Neural crest cell (in vitro differentiated cells): ENCODE data around the gene SFMBT1. TPM values are rescaled to one million over a fixed set of nuclear protein-coding genes. Genes with fewer than 3 reads are reported as not detected.

Experiments used
- DNase-seq: peaks from one replicate; pipeline ENCODE4 v3.0.0; 2021; ENCODE audit warnings: low read depth, mixed read lengths, low spot score
- H3K27ac Mint-ChIP-seq: one replicate; pipeline ENCODE4 v1.8.0; 2021; ENCODE audit warnings: mild to moderate bottlenecking, mixed read lengths; ENCODE audit not compliant: unreplicated experiment
- H3K27me3 Mint-ChIP-seq: 2 replicates; pipeline ENCODE4 v1.8.0; 2021; ENCODE audit warnings: low read depth, mild to moderate bottlenecking, mixed read lengths
- H3K36me3 Mint-ChIP-seq: 2 replicates; pipeline ENCODE4 v1.8.0; 2021; ENCODE audit warnings: low read depth, mild to moderate bottlenecking, mixed read lengths
- H3K4me1 Mint-ChIP-seq: 2 replicates; pipeline ENCODE4 v1.8.0; 2021; ENCODE audit warnings: mixed read lengths
- H3K4me3 Mint-ChIP-seq: one replicate; pipeline ENCODE4 v1.8.0; 2021; ENCODE audit warnings: mild to moderate bottlenecking, mixed read lengths
- H3K9me3 Mint-ChIP-seq: 2 replicates; pipeline ENCODE4 v1.8.0; 2021; ENCODE audit warnings: mixed read lengths
- CTCF ChIP-seq: fragments of 200-600 bp; sonication (generic); conservative IDR thresholded peaks from 2 replicates; pipeline ENCODE4 v1.5.0; 2021; ENCODE audit warnings: antibody characterized with exemption, mild to moderate bottlenecking
- total RNA-seq: library from RNA; stranded (reverse); gene quantifications from 2 replicates; pipeline ENCODE4 v1.2.1, GENCODE V29; 2021

The SFMBT1 gene
- total RNA-seq, 1 donor from 2014 or later = 19.8 TPM

GRCh38 chr3:53077476-53078220 is 31.8 kb upstream of the SFMBT1 start:
- H3K9me3 Mint-ChIP-seq = no peaks in the 10 kb centered on the region
- H3K4me1 Mint-ChIP-seq = peaks cover 3% of the 10 kb centered on the region
- no peaks in the 10 kb centered on the region for H3K27me3 Mint-ChIP-seq
- no peaks in the 10 kb centered on the region for H3K36me3 Mint-ChIP-seq
- H3K4me3 Mint-ChIP-seq = no peak overlapping the region
- TF ChIP-seq CTCF = no peak
- no peak for DNase-seq
- H3K27ac Mint-ChIP-seq = no peak overlapping the region

GRCh38 chr3:53075743-53076140 is 29.9 kb upstream of the SFMBT1 start:
- no peak for DNase-seq
- no peak for TF ChIP-seq CTCF
- Mint-ChIP-seq H3K27ac (no peak overlapping the region), H3K4me3 (no peak overlapping the region), H3K27me3 (peaks cover 3% of the 10 kb centered on the region), H3K36me3 (no peaks in the 10 kb centered on the region), H3K9me3 (no peaks in the 10 kb centered on the region), H3K4me1 (peaks cover 8% of the 10 kb centered on the region)

- no peak for DNase-seq
- Mint-ChIP-seq H3K4me3 (no peak overlapping the region), H3K36me3 (no peaks in the 10 kb centered on the region), H3K27ac (no peak overlapping the region), H3K9me3 (no peaks in the 10 kb centered on the region), H3K4me1 (peaks cover 8% of the 10 kb centered on the region), H3K27me3 (peaks cover 3% of the 10 kb centered on the region)
- TF ChIP-seq CTCF = no peak
These were observed 29.2 kb upstream of the SFMBT1 start for GRCh38 chr3:53074761-53075742.

DNA sequence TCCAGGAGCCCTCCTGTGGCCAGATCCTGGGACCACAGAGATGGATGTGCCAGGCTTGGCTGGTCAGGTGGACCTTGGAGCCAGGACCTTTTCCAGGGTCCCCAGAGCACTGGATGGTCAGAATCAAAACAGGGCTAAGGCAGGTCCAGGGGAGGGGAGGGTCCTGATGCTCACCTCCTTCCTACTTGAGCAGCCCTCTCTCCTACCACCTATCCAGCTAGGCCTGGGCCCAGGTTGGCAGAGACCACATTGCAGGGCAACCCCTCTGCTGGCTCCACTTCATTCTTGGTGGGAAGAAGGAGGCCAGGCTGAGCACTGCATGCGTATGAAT is 28.5 kb upstream of the SFMBT1 start:
- Mint-ChIP-seq H3K27me3 (peaks cover 5% of the 10 kb centered on the region), H3K36me3 (no peaks in the 10 kb centered on the region), H3K4me3 (no peak overlapping the region), H3K27ac (no peak overlapping the region), H3K9me3 (no peaks in the 10 kb centered on the region), H3K4me1 (peaks cover 8% of the 10 kb centered on the region)
- TF ChIP-seq CTCF = no peak
- no peak for DNase-seq

GRCh38 chr3:53073553-53074365 is 27.9 kb upstream of the SFMBT1 start:
- peaks cover 8% of the 10 kb centered on the region for H3K4me1 Mint-ChIP-seq
- peak overlapping the region; percentile 35 for H3K27ac Mint-ChIP-seq
- no peak for TF ChIP-seq CTCF
- no peak for DNase-seq
- no peak overlapping the region for H3K4me3 Mint-ChIP-seq
- peaks cover 5% of the 10 kb centered on the region for H3K27me3 Mint-ChIP-seq
- H3K9me3 Mint-ChIP-seq = no peaks in the 10 kb centered on the region
- no peaks in the 10 kb centered on the region for H3K36me3 Mint-ChIP-seq
